GM12801 (cell line): ENCODE results near the gene HECTD4.

Source experiments
- TF ChIP-seq, protein P1 (sequence below): IDR thresholded peaks from one replicate; pipeline ENCODE4 v1.5.1; 2011; ENCODE audit warnings: control low read depth; ENCODE audit not compliant: insufficient read length; ENCODE audit errors: extremely low read depth

HECTD4 gene

DNA sequence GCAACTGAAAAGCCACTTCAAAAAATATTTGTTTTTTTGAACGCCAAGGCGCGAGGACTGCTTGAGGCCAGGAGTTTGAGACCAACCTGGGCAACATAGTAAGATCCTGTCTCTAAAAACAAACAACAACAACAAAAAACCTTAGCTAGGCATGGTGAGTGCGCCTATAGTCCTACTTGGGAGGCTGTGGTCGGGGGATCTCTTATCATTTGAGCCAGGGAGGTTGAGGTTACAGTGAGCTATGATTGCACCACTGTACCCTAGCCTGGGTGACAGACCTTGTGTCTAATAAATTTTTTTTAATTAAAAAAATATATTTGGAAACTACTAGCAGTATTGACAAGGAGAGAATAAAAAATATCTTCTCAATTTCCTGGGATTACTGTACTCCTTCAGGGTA lies 143.8 kb downstream of the HECTD4 start:
- TF ChIP-seq, protein P1, sequence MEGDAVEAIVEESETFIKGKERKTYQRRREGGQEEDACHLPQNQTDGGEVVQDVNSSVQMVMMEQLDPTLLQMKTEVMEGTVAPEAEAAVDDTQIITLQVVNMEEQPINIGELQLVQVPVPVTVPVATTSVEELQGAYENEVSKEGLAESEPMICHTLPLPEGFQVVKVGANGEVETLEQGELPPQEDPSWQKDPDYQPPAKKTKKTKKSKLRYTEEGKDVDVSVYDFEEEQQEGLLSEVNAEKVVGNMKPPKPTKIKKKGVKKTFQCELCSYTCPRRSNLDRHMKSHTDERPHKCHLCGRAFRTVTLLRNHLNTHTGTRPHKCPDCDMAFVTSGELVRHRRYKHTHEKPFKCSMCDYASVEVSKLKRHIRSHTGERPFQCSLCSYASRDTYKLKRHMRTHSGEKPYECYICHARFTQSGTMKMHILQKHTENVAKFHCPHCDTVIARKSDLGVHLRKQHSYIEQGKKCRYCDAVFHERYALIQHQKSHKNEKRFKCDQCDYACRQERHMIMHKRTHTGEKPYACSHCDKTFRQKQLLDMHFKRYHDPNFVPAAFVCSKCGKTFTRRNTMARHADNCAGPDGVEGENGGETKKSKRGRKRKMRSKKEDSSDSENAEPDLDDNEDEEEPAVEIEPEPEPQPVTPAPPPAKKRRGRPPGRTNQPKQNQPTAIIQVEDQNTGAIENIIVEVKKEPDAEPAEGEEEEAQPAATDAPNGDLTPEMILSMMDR = no peak

DNA sequence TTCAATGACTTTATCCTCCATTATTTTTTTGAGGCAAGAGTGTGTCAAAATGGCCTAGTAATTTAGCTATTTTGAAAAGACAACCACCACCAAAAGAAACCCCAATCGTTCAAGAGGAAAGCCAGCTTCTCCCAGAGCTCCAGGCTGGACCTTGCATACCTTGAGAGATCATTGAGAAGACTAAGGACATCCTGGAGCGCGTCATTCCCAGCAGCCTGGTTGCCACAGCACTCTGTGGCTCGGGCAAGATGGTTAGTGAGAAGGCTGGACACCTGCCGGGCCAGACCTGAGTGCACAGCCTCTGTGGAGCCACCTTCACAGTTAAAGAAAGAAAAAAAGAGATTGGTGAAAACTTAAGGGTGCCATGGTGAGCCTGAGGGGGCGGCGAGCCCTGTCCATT lies 145.4 kb downstream of the HECTD4 start:
- TF ChIP-seq, protein P1 = no peak

DNA sequence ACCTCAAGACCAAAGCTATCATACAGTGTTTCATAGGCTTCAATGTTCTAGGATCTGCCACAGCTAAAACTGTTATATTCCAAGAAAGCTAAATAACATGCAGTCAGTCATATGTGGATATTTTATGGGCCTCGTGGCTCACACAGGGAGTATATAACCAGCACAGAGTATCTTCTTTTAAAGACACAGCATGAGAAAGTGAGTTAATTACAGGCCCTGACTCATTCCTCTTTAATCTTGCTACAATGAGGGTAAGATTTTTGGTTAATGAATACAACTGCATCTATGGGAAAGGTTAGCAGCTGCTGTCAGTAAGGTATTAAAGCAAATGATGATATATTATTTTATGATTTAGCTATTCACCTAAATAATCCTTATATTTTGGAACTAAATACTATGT lies 145.8 kb downstream of the HECTD4 start:
- TF ChIP-seq, protein P1 = no peak

DNA sequence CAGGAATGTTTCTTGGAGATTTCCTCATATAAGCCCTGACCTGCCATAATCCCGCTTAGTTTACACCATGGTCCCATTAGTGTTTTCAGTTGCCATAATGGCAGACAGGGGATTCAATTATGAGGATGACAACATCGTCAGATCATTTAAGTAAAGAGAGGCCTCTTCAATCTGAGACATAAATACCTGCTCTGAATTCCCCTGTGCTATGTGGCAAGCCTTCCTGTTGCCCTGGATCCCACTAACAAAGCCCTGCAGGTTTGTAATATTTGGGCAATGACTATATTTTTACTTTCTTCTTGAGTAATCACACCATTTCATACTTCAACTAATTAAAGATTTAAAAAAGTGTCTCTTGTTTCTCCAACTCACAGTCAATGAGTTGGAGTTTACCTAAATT lies 147.9 kb downstream of the HECTD4 start:
- TF ChIP-seq, protein P1 = no peak

DNA sequence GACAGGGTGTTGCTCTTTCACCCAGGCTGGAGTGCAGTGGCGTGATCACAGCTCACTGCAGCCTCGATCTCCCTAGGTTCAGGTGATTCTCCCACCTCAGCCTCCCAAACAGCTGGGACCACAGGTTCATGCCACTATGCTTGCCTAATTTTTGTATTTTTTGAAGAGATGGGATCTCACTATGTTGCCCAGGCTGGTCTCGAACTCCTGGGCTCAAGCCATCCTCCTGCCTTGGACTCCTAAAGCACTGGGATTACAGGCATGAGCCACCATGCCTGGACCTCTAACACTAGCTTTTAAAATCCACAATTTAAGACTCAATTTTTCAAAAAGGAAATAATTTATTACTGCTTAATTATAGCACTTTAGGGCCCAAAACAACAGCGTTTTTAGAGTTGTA lies 149.0 kb downstream of the HECTD4 start:
- TF ChIP-seq, protein P1 = no peak

DNA sequence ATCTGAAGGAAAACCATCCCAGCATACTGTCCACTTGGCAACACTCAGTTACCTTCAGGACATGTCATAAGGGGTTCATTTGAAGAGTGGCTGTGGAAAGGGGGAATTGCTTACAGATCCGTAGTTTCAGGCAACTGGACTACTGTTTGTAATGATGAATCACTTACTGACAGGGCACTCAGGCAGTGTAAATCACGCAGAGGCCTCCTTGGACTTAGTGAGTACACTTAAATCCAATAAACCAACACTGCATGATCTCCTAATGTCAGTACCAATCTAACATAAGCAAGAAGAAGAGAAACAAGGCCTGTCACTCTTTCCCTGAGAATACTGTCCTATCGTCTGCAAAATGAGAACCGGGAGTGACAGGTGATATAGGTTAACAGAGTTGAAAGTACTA lies 152.1 kb downstream of the HECTD4 start:
- TF ChIP-seq, protein P1 = no peak

DNA sequence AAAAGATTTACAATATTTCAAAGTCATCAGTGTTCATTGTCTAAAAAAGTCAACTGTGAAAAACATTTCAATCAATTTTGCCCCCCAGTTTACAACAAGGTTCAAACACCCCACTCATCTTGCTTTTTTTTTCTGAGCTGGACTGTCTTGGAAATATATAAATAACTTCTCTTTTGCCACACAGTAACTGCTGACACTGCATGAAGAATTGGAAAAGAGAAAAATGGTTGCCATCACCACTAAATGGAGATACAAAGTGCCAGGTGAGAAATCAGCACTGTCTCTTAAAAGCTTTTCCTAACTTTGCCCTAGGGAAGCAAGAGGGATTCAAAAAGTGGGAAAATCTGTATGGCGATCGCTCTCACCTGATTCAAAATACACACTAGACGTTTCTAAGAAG lies 155.5 kb downstream of the HECTD4 start:
- TF ChIP-seq, protein P1 = no peak

DNA sequence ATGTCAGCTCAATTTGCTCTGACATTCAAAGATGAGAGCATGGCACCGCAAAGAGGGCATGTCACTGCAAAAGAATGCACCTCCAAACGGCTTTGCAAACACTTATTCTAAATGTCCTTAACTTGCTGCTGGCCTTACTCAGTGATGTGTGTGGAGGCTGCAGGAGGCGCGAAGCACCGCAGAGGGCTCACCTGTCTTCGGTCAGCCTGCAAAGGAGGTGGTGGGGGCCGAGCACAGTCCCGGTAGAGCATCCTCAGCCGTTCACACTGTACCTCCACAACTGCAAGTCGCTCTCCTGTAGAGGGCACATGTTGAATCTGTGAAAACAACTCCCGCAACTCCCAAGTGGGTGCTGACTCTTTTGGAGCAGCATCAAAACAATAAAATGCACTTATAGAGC lies 163.0 kb downstream of the HECTD4 start:
- TF ChIP-seq, protein P1 = no peak
